ENCODE results near the gene ERMARD. TPM values are rescaled to one million over a fixed set of nuclear protein-coding genes. Genes with fewer than 3 reads are reported as not detected.
"Not testable (repeated sequence)": the region's sequence is repeated elsewhere in the genome, so short reads cannot be mapped to it uniquely, and the experiment has no call there.

ERMARD gene
- total RNA-seq, 2 experiments from 2014 or later = 24.9 to 26.6 TPM

- no peak for TF ChIP-seq CTCF (IDR thresholded peaks at IDR 0.05)
- ATAC-seq = no peak
- ChIA-PET POLR2A (interaction anchor here (0.7 to 1.8 kb wide), 2 partner anchors 10 to 385 kb away, joined by 3 to 4 read pairs; no protein-coding TSS in a partner anchor), CTCF (no interaction called here)
- H3K4me1 Mint-ChIP-seq (ENCODE audit: low read depth) = no peaks in the 10 kb centered on the region
- no peaks in the 10 kb centered on the region for H3K27me3 Mint-ChIP-seq
- intact Hi-C loops (cut with micrococcal nuclease) = no loop called here
- H3K9me3 Mint-ChIP-seq = no peaks in the 10 kb centered on the region
- no peak overlapping the region for H3K4me3 Mint-ChIP-seq
- peaks cover 50% of the 10 kb centered on the region for H3K36me3 Mint-ChIP-seq (ENCODE audit: low read depth)
- H3K27ac Mint-ChIP-seq = no peak overlapping the region
- DNase-seq = no peak
Observed at GRCh38 chr6:169763881-169764280, 12.5 kb downstream of the ERMARD start.

GRCh38 chr6:169765789-169766188, 14.4 kb downstream of the ERMARD start:
- intact Hi-C loops (cut with micrococcal nuclease); H3K27me3 Mint-ChIP-seq; CTCF ChIA-PET; ATAC-seq; H3K4me3 Mint-ChIP-seq; POLR2A ChIA-PET; H3K4me1 Mint-ChIP-seq (ENCODE audit: low read depth); H3K27ac Mint-ChIP-seq; H3K9me3 Mint-ChIP-seq; DNase-seq: not testable (repeated sequence)
- H3K36me3 Mint-ChIP-seq (ENCODE audit: low read depth) = peaks cover 36% of the 10 kb centered on the region

- no peak for DNase-seq
- TF ChIP-seq CTCF (IDR thresholded peaks at IDR 0.05) = no peak
- ChIA-PET CTCF (no interaction called here), POLR2A (no interaction called here)
- Mint-ChIP-seq H3K4me1 (ENCODE audit: low read depth) (no peaks in the 10 kb centered on the region), H3K4me3 (no peak overlapping the region), H3K36me3 (ENCODE audit: low read depth) (peaks cover 34% of the 10 kb centered on the region), H3K27ac (no peak overlapping the region), H3K27me3 (no peaks in the 10 kb centered on the region), H3K9me3 (no peaks in the 10 kb centered on the region)
- intact Hi-C loops (cut with micrococcal nuclease) = no loop called here
- no peak for ATAC-seq
Observed at GRCh38 chr6:169766232-169766631, 14.8 kb downstream of the ERMARD start.

- ChIA-PET CTCF (no interaction called here), POLR2A (no interaction called here)
- H3K9me3 Mint-ChIP-seq = no peaks in the 10 kb centered on the region
- ATAC-seq = no peak
- no peaks in the 10 kb centered on the region for H3K4me1 Mint-ChIP-seq (ENCODE audit: low read depth)
- intact Hi-C loops (cut with micrococcal nuclease) = no loop called here
- no peak for TF ChIP-seq CTCF (IDR thresholded peaks at IDR 0.05)
- H3K27ac Mint-ChIP-seq = no peak overlapping the region
- H3K4me3 Mint-ChIP-seq = no peak overlapping the region
- DNase-seq = no peak
- H3K36me3 Mint-ChIP-seq (ENCODE audit: low read depth) = peaks cover 39% of the 10 kb centered on the region
- H3K27me3 Mint-ChIP-seq = no peaks in the 10 kb centered on the region
Observed at GRCh38 chr6:169766921-169767736, 15.7 kb downstream of the ERMARD start.

- H3K4me1 Mint-ChIP-seq (ENCODE audit: low read depth) = no peaks in the 10 kb centered on the region
- ChIA-PET CTCF (interaction anchor here (1.1 kb wide), 1 partner anchor 12 kb away, joined by 3 read pairs; no protein-coding TSS in a partner anchor), POLR2A (interaction anchor here (1.2 kb wide), 1 partner anchor 10 kb away, joined by 4 read pairs; no protein-coding TSS in a partner anchor)
- no peak for DNase-seq
- H3K9me3 Mint-ChIP-seq = no peaks in the 10 kb centered on the region
- intact Hi-C loops (cut with micrococcal nuclease) = no loop called here
- ATAC-seq = no peak
- H3K27me3 Mint-ChIP-seq = no peaks in the 10 kb centered on the region
- no peak overlapping the region for H3K27ac Mint-ChIP-seq
- H3K4me3 Mint-ChIP-seq = no peak overlapping the region
- H3K36me3 Mint-ChIP-seq (ENCODE audit: low read depth) = peaks cover 18% of the 10 kb centered on the region
- no peak for TF ChIP-seq CTCF (IDR thresholded peaks at IDR 0.05)
Observed at GRCh38 chr6:169774347-169774746, 22.9 kb downstream of the ERMARD start.

All from activated CD8-positive, alpha-beta T cell treated with anti-CD3 and anti-CD28 coated beads for 36 hours (primary cell).